Measurements from ENCODE around the gene CD99L2. TPM values are rescaled to one million over a fixed set of nuclear protein-coding genes. Genes with fewer than 3 reads are reported as not detected.
A peak's percentile ranks its signal among the peaks of the same experiment; 100 is the strongest.

CD99L2 gene
- total and polyA plus RNA-seq, 7 donors = 62.7 to 173 (median 118) TPM

GRCh38 chrX:150872773-150873336, 25.6 kb downstream of the CD99L2 start:
- H3K36me3 ChIP-seq (ENCODE audit: insufficient read depth in 1 of 2, low read depth in 1 of 2) = no peaks in the 10 kb centered on the region
- H3K27me3 ChIP-seq (ENCODE audit: insufficient read depth in 3 of 3, low read length in 2 of 3) = no peaks in the 10 kb centered on the region
- H3K27ac ChIP-seq = peak overlapping the region; percentile 93
- TF ChIP-seq, protein P1, sequence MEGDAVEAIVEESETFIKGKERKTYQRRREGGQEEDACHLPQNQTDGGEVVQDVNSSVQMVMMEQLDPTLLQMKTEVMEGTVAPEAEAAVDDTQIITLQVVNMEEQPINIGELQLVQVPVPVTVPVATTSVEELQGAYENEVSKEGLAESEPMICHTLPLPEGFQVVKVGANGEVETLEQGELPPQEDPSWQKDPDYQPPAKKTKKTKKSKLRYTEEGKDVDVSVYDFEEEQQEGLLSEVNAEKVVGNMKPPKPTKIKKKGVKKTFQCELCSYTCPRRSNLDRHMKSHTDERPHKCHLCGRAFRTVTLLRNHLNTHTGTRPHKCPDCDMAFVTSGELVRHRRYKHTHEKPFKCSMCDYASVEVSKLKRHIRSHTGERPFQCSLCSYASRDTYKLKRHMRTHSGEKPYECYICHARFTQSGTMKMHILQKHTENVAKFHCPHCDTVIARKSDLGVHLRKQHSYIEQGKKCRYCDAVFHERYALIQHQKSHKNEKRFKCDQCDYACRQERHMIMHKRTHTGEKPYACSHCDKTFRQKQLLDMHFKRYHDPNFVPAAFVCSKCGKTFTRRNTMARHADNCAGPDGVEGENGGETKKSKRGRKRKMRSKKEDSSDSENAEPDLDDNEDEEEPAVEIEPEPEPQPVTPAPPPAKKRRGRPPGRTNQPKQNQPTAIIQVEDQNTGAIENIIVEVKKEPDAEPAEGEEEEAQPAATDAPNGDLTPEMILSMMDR (IDR thresholded peaks at IDR 0.05) = no peak
- no peaks in the 10 kb centered on the region for H3K9me3 ChIP-seq
- H3K4me1 ChIP-seq = peaks cover 5% of the 10 kb centered on the region
- DNase-seq = peak; percentile 40 to 60
- peak; percentile 70 to 77 (median 72) for ATAC-seq
- intact Hi-C loops (cut with DNase I) = loop anchor here in 1 of 2 donors (2.0 kb wide), 1 partner anchor 24 kb away; no protein-coding TSS in a partner anchor
- 29 to 44% (median 37%) methylated on average over 8 of the region's 8 CpGs for WGBS, 3 donors
- H3K4me3 ChIP-seq = peak overlapping the region; percentile 55

GRCh38 chrX:150871341-150871811, 27.1 kb downstream of the CD99L2 start:
- Histone ChIP-seq H3K4me1 (peaks cover 5% of the 10 kb centered on the region), H3K27ac (peak overlapping the region; percentile 93), H3K27me3 (ENCODE audit: insufficient read depth in 3 of 3, low read length in 2 of 3) (no peaks in the 10 kb centered on the region), H3K4me3 (peak overlapping the region; percentile 55), H3K36me3 (ENCODE audit: insufficient read depth in 1 of 2, low read depth in 1 of 2) (no peaks in the 10 kb centered on the region), H3K9me3 (no peaks in the 10 kb centered on the region)
- TF ChIP-seq, protein P1 (IDR thresholded peaks at IDR 0.05) = no peak
- WGBS, 3 donors = 33 to 45% (median 35%) methylated on average over 3 of the region's 3 CpGs
- no peak for DNase-seq
- intact Hi-C loops (cut with DNase I) = no loop called here
- ATAC-seq = no peak

- no peaks in the 10 kb centered on the region for H3K36me3 ChIP-seq (ENCODE audit: insufficient read depth in 1 of 2, low read depth in 1 of 2)
- H3K4me1 ChIP-seq = peaks cover 5% of the 10 kb centered on the region
- intact Hi-C loops (cut with DNase I) = no loop called here
- TF ChIP-seq, protein P1 (IDR thresholded peaks at IDR 0.05) = no peak
- H3K27ac ChIP-seq = peak overlapping the region; percentile 93
- ATAC-seq (peak; percentile 42 to 56 (median 48)), DNase-seq (no peak)
- 13 to 48% (median 23%) methylated on average over 6 to 7 of the region's 7 CpGs for WGBS, 3 donors
- no peaks in the 10 kb centered on the region for H3K27me3 ChIP-seq (ENCODE audit: insufficient read depth in 3 of 3, low read length in 2 of 3)
- H3K9me3 ChIP-seq = no peaks in the 10 kb centered on the region
- H3K4me3 ChIP-seq = peak overlapping the region; percentile 55
These were observed 27.8 kb downstream of the CD99L2 start for GRCh38 chrX:150870487-150871340.

GRCh38 chrX:150870029-150870428, 28.4 kb downstream of the CD99L2 start:
- peak overlapping the region; percentile 55 for H3K4me3 ChIP-seq
- peaks cover 5% of the 10 kb centered on the region for H3K4me1 ChIP-seq
- ATAC-seq = peak in 3 of 4 donors; percentile 5 to 17 (median 9)

More at GRCh38 chrX:150870029-150870428, 28.4 kb downstream of the CD99L2 start:
- Histone ChIP-seq H3K27me3 (ENCODE audit: insufficient read depth in 3 of 3, low read length in 2 of 3) (no peaks in the 10 kb centered on the region), H3K36me3 (ENCODE audit: insufficient read depth in 1 of 2, low read depth in 1 of 2) (no peaks in the 10 kb centered on the region), H3K9me3 (no peaks in the 10 kb centered on the region), H3K27ac (peak overlapping the region; percentile 93)
- DNase-seq = no peak
- WGBS, 3 donors = 36 to 53% (median 50%) methylated on average over 4 of the region's 4 CpGs
- TF ChIP-seq, protein P1 (IDR thresholded peaks at IDR 0.05) = no peak
- intact Hi-C loops (cut with DNase I) = no loop called here
